Measurements from ENCODE around the gene ACAN. TPM values are rescaled to one million over a fixed set of nuclear protein-coding genes. Genes with fewer than 3 reads are reported as not detected.

The ACAN gene
- total and polyA plus RNA-seq, 8 donors: under 0.01 to 2.0 (median 0.40) TPM; not detected in 4

DNA sequence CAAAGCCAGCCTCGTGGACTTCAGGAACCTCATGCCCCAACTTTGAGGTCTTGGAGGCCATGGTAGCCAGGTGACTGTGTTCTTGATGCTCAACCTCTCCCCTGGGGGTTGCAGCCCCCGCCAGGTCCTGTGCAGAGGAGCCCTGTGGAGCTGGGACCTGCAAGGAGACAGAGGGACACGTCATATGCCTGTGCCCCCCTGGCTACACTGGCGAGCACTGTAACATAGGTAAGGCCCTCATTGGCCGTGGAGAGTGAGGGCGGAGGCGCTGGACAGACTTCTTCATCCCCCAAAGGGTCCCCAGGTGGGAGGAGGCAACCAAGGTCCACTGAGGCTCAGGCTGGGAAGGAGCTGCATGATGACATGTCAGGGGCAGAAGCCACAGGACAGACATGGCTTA lies 57.0 kb downstream of the ACAN start:
- Histone ChIP-seq H3K4me1 (no peaks in the 10 kb centered on the region), H3K36me3 (no peaks in the 10 kb centered on the region), H3K9me3 (no peaks in the 10 kb centered on the region), H3K27ac (no peak overlapping the region), H3K4me3 (no peak overlapping the region), H3K27me3 (peaks cover 0 to 27% (median 0%) of the 10 kb centered on the region in 3 donors)
- TF ChIP-seq POLR2A (IDR thresholded peaks at IDR 0.05) (no peak), EP300 (IDR thresholded peaks at IDR 0.05) (no peak), POLR2AphosphoS5 (IDR thresholded peaks at IDR 0.05) (no peak), CTCF (IDR thresholded peaks at IDR 0.05) (no peak)
- intact Hi-C loops (cut with DNase I; ENCODE audit: low total_unique reads): no loop called here
- no peak for DNase-seq
- WGBS, 5 donors: 61 to 76% (median 73%) methylated on average over 6 to 7 of the region's 7 CpGs

DNA sequence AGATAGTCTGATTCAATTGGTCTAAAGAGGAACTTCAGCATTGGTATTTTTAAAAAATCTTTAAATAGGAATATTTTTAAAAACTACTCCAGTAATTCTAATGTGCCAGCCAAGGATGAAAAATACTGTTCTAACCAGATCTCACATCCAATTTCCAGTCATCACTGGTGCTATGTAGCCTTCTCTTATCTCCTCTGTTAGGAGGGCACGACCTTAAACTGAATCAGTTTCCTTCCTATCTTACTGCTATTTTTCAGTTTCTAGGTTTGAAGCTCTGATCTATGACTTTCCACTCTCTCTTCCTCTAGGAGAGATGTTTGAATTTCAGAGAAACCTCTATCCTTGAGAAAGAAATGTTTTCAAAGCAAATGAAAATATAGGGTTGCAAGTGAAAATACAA lies 60.2 kb downstream of the ACAN start:
- intact Hi-C loops (cut with DNase I; ENCODE audit: low total_unique reads): no loop called here
- no peak for DNase-seq
- Histone ChIP-seq H3K4me1 (no peaks in the 10 kb centered on the region), H3K36me3 (no peaks in the 10 kb centered on the region), H3K9me3 (no peaks in the 10 kb centered on the region), H3K4me3 (no peak overlapping the region), H3K27ac (no peak overlapping the region), H3K27me3 (peaks cover 0 to 14% (median 0%) of the 10 kb centered on the region in 3 donors)
- WGBS, 5 donors: 38 to 52% (median 40%) methylated on average over 1 of the region's 1 CpG
- no peak for TF ChIP-seq EP300 (IDR thresholded peaks at IDR 0.05)

DNA sequence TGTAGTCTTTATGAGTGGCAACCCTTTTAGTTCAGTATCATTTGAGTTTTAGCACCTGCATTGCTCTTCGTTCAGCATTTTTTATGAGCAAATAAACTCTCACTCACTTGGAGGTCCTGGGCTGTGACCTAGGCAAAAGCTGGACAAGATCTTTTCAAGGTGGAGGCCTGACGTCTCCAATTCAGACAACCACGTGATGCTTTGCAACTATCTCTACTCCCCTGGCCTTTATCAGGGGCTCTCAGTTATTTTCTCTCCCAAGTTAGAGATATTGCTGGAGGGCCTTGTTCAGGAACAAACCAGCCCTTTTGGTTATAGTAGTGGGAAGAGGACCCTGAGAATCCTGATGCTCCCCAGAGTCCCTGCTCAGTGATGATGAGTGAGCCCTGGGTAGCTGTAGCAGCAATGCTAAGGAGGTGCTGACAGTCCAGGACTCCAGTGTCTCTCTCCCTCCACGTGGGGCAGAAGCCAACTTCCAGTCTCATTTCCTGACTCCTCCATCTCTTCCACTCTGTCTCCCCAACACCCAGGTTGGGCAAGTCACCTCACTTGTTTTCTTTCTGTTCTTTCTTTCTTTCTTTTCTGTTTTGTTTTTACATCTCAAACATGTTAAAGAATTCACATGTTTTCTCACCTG lies 61.7 kb downstream of the ACAN start:
- TF ChIP-seq CTCF (IDR thresholded peaks at IDR 0.05) (no peak), POLR2AphosphoS5 (IDR thresholded peaks at IDR 0.05) (no peak), EP300 (IDR thresholded peaks at IDR 0.05) (no peak), POLR2A (IDR thresholded peaks at IDR 0.05) (no peak)
- no peaks in the 10 kb centered on the region for H3K4me1 ChIP-seq
- WGBS, 5 donors: 54 to 74% (median 70%) methylated on average over 4 of the region's 4 CpGs
- no peaks in the 10 kb centered on the region for H3K36me3 ChIP-seq
- intact Hi-C loops (cut with DNase I; ENCODE audit: low total_unique reads): no loop called here
- H3K27ac ChIP-seq: no peak overlapping the region
- H3K9me3 ChIP-seq: no peaks in the 10 kb centered on the region
- DNase-seq: no peak
- no peak overlapping the region for H3K4me3 ChIP-seq
- peaks cover 0 to 11% (median 0%) of the 10 kb centered on the region in 3 donors for H3K27me3 ChIP-seq

DNA sequence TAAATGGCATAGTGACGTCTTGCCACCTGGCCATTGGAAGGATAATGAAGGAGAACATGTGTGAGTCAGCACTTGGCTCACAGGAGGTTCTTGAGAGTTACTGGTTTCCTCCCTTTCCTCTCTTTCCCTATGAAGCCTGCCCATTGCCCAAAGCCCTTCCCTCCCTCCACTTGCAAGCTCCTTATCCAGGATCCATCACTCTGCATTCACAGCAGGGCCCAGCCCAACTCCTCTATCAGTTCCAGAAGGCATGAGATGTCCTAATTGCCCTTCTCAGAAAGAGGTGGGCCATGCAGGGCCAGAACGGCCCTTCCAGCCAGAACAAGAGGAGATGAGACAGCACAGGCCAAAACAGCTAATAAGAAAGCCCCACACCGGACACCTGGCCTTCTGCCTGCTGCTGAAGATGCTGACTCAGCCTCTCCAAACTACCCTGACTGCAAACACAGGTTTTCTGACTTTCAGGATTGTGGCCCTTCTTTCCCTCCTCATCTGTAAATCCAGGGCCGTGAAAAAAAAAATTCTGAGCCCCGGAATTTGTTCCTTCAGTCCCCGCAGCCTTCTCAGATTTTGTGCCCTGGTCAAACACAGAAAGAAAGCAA lies 62.4 kb downstream of the ACAN start:
- no peaks in the 10 kb centered on the region for H3K4me1 ChIP-seq
- peaks cover 0 to 17% (median 0%) of the 10 kb centered on the region in 3 donors for H3K27me3 ChIP-seq
- intact Hi-C loops (cut with DNase I; ENCODE audit: low total_unique reads): no loop called here
- no peak for DNase-seq
- H3K9me3 ChIP-seq: no peaks in the 10 kb centered on the region
- H3K36me3 ChIP-seq: no peaks in the 10 kb centered on the region
- no peak overlapping the region for H3K4me3 ChIP-seq
- no peak overlapping the region for H3K27ac ChIP-seq
- 59 to 79% (median 70%) methylated on average over 6 of the region's 6 CpGs for WGBS, 5 donors
- TF ChIP-seq POLR2AphosphoS5 (IDR thresholded peaks at IDR 0.05) (no peak), CTCF (IDR thresholded peaks at IDR 0.05) (no peak), EP300 (IDR thresholded peaks at IDR 0.05) (no peak), POLR2A (IDR thresholded peaks at IDR 0.05) (no peak)

GRCh38 chr15:88866295-88866881 lies 63.2 kb downstream of the ACAN start:
- no peaks in the 10 kb centered on the region for H3K4me1 ChIP-seq
- WGBS, 5 donors: 86 to 97% (median 92%) methylated on average over 7 to 10 of the region's 10 CpGs
- H3K4me3 ChIP-seq: no peak overlapping the region
- no peaks in the 10 kb centered on the region for H3K36me3 ChIP-seq
- no peaks in the 10 kb centered on the region for H3K9me3 ChIP-seq
- intact Hi-C loops (cut with DNase I; ENCODE audit: low total_unique reads): no loop called here
- DNase-seq: no peak
- H3K27me3 ChIP-seq: peaks cover 0 to 21% (median 2%) of the 10 kb centered on the region in 3 donors
- no peak for TF ChIP-seq POLR2A (IDR thresholded peaks at IDR 0.05)
- TF ChIP-seq CTCF (IDR thresholded peaks at IDR 0.05): no peak
- no peak for TF ChIP-seq EP300 (IDR thresholded peaks at IDR 0.05)
- TF ChIP-seq POLR2AphosphoS5 (IDR thresholded peaks at IDR 0.05): no peak
- no peak overlapping the region for H3K27ac ChIP-seq

Measured in stomach (tissue), 9 donors.